NAMALWA (cell line): ENCODE data around the gene EXOC6B.

Experiments
- DNase-seq: peaks from one replicate; pipeline ENCODE4 v3.0.0-alpha.2; 2015; ENCODE audit warnings: low spot score

Gene EXOC6B

DNA sequence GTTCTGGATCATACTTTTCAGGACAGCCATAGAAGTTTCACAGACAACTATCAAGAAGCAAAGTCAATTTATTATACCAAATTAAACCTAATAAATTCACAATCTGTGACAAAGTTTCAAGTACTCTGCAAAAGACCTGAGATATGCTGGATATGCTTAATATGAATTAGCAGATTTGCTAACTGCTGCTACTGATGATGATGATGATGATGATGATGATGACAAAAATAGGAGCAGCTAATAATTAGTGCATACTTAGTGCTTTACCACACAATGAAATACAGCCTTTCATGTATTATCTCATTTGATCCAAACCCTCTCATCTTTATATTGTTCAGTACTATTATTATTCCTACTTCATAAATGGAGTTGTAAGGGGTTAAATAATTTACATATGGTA lies 462.4 kb downstream of the EXOC6B start:
- no peak for DNase-seq

DNA sequence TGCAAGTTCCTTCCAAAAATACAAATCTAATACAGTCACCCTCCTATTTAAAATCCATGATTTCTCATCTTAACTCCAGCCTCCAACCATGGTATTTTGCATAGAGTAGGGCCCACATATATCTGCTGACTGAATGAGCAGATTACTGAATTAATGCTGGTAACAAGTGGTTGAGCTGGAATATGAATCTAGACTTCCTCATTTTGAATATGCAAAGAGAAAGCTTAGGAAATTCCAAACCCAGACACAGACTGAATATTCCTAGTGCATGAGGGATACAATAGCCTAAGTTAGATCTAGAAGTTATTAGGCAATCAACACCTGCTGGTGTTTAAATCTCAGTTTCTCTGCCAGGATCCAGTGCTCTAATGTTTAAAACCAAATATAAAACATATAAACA lies 463.1 kb downstream of the EXOC6B start:
- DNase-seq, result no peak

DNA sequence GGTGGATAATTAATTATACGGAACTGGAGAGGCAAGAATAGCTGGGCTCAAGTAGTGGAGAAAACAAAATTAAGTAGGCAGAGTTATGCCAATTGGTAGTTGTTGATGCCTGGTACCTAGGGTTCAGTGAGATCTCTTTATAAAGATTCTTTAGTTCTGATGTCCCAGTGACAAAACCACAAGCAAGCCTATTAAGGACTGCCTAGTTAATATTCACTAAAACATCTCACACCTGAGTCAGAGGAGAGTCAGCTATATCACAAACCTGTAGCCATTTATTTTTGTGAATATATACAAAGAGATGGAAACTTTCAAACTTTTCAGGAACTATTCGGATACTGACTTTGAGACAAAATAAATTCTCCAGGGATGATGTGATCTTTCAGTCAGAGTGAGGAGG lies 464.3 kb downstream of the EXOC6B start:
- DNase-seq, result no peak

DNA sequence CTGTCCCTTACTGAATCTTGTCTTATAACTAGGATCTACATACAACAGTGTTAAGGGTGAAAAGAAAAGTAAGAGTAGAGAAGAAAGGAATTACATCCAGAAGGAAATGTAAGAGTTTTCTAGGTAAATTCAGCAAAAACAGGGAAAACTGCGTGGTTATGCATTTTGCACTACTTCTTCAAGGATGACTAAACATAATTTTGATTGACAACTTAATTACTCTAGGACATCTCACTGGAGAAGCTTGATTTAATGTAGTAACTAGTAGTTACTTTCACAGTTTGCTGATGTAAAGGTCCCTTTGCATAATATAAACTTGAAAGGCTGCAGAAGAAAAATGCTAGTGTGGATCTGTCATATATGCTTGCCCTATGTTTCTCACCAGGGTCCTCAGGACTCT lies 464.8 kb downstream of the EXOC6B start:
- DNase-seq, result no peak

DNA sequence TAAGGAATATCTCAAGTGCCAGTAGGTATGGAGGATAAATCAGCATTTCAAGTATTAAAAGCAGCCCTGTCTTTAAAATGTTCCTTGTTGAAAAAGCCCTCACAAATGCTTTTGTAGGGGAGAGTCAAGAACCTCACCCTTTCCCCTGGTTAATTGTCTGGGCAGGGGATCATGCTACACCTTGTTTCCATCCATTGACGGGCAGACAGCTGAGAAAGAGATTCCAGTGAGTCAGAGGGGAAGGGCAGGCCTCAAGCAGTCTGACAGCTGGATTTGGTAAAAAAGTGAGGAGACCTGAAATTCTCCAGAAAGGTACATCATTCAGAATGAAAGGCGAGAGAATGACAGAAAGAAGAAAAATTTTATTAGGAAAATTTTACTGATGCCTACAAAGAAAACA lies 475.0 kb downstream of the EXOC6B start:
- no peak for DNase-seq

DNA sequence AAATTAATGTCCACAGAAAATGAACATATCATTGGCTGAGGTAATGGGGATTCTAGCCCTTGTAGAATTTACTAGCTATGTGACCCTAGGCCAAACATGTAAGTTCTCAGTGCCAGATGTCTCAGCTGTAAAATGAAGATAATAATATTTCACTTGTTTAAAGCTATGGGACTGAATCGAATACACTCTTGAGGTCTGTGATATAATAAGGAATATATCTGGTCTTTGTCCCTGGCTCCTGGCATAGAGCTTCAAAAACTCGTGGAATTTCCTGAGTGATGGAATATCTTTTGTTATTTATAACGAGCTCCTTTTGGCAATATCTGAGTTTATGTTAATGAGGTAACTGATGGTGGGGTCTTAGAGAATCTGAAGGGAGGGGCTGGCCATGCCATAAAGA lies 476.8 kb downstream of the EXOC6B start:
- no peak for DNase-seq

DNA sequence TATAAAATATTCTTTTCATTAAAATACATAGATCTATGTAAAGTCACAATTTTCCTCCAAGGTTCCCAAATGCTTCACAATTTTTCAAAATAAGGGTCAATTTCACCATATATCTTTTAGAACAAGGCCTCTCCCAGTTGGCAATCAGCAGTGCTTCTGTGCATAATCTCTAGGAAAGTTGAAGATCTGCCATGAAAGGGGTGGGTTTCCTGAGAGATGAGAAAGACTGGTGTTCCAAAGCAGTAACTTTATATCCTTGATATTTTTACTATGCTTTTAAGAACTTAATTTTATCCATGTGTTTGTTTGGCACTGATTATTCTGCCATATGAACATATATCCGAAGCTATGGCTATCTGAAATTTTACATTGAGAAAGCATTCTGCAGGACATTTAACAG lies 478.8 kb downstream of the EXOC6B start:
- DNase-seq, result no peak

DNA sequence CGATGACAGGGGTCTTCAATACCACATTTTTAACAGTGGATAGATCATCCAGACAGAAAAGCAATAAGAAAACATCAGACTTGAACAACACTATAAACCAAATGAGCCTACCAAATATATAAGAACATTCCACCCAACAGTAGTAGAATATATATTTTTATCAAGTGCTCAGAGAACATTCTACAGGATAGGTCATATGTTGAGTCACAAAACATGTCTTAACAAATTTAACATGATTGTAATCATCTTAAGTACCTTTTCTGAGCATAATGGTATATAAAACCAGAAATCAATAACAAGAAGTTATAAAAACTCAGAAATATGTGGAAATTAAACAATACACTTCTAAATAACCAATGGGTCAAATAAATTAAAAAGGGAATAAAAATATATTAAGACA lies 484.2 kb downstream of the EXOC6B start:
- DNase-seq, result no peak

DNA sequence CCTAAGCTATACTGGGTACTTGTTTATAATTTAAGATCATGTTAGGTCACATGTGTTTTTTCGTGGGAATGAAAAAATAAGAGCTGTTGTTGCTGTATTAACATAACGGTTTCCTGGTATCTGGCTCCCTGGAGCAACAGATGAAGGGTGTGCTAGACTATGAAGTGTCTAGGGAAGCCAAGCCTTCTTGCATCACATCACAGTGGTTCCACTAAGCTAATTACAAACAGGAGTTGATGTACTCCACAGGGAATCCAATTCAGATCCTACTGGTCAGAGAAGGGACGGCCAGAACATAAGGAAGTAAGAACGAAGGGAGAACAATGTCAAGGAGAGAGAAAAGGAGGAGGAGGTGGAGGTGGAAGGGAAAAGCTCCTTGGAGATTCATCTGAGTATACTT lies 485.2 kb downstream of the EXOC6B start:
- no peak for DNase-seq

DNA sequence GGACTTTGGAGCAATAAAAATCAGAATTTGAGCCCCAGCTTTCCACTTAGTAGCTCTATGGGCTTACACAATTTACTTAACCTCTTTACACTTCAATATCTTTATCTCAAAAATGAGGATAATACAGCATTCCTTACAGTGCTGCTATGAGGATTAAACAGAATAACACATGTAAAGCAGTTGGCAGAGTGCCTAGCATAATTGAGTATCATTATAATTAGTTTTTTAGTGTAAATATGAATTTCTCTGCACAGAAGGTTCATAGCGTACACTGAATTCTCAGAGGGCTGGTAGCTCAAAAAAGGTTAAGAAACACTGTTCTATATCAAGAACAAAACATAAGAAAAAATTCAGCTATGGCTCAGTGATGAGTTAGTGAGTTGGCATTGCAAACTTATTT lies 487.8 kb downstream of the EXOC6B start:
- no peak for DNase-seq

DNA sequence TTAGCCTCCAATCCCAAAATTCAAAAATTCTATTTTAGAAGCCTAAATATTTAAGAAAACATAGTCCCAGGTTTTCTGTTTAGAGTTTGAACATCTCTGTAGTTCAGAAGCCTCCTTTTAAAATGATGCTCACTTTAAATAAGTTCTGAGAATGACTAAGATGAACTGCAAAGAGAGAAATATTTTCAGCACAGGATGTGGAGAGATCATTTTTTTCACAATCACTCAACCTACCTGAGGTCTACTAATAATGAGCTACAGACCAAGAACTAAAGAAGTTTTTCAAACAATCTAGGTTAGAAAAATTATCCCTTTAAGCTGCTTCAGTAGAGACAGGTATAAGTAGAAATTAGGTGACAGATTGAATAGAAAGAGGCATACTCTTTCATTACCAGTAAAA lies 493.1 kb downstream of the EXOC6B start:
- DNase-seq, result no peak

DNA sequence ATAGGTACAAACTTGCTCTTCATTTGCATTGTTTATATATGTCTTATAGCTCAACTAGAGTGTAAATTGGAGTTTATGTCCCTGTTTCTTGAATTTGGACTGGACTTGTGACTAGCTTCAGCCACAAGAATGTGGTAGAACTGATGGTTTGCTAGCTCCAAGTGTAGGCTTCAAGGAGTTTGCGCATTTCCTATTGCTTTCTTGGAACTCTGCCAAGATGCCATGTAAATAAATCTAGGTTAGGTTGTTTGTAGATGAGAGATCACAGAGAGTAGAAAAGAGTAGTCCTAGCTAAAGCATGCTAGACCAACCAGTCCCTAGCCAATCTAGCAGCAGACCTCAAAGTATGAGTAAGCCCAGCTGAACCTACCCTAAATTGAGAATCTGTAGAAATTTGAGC lies 495.2 kb downstream of the EXOC6B start:
- no peak for DNase-seq

DNA sequence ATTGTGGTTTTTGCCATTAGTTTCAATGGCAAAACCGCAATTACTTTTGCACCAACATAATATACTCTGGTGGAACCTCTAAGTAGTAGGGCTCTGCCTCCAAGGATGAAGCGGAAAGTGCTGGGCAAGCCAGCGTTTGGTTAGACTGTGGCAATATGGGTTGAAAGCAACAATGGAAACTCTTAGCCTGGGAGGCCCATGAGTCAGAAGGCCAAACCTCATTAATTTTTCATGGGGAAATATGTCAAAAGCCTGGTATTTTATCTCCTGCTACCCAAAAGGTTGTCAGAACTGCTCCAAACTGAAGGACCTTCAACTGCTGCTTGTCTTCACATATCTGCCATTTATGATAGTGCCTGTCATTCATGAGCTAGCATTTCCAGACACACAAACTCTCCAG lies 499.1 kb downstream of the EXOC6B start:
- DNase-seq, result no peak

DNA sequence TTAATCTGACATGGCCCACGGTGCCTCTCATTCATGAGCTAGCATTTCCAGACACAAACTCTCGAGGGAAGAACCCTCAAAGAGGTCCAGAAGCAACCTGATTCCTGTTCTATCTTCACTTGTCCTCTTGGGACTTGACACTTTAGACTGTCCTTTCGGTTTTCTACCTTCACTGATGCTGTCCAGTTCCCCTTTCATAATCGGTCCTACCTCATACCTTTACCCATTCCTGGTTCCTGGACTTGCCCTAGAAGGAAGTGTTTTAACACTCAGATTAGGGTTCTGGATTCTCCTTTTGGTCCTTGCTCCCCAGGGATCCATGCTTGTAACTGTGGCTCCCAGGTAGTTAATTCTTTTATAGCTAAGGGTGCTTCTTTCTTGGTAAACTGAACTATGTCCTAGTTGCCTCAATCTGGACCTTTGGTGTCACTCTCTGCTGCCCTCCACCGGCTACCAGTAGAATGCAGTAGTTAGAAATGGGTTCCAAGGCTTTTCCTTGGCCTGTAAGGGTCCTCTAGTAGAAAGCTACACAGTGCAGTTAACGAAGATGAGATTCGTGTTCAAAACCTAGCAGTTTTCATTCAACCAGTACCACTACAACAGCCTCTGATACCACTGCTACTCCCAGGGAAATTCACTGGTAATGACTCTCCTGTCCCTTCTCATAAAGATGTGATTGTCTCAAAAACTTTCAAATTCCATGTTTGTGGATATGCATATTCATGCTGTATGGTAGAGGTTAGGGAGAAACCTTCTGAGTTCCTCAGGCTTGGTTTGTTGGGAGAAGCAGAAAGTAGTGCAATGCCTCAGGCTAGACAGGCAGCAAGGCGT lies 500.0 kb downstream of the EXOC6B start:
- peak; percentile 59 for DNase-seq

DNA sequence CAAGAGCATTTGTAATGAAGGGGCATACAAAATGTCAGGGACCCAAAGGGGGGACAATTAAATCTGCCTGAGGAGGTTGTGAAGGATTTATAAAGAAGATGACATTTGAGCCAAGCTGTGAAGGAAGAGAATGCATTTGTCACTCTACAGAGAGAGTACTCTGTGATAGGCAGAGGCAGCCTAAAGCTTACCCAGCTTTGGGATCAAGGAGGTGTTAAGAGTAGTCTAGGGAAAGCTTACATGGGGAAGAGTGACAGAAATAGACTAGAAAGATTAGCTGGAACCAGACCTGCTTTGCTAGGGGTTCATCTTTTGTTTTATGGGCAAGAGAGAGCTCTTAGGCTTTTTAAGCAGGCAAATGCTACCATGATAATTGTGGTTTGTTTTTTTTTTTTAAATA lies 509.1 kb downstream of the EXOC6B start:
- no peak for DNase-seq

DNA sequence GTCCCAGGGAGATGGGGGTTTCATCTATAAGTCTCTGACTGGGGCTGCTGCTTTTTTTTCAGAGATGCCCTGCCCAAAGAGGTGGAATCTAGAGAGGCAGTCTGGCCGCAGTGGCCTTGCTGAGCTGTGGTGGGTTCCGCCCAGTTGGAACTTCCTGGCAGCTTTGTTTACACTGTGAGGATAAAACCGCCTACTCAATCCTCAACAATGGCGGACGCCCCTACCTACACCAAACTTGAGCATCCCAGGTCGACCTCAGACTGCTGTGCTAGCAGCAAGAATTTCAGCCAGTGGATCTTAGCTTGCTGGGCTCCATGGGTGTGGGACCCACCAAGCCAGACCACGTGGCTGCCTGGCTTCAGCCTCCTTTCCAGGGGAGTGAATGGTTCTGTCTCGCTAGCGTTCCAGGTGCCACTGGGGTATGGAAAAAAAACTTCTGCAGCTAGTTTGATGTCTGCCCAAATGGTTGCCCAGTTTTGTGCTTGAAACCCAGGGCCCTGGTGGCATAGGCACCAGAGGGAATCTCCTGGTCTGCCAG lies 525.6 kb downstream of the EXOC6B start:
- no peak for DNase-seq

DNA sequence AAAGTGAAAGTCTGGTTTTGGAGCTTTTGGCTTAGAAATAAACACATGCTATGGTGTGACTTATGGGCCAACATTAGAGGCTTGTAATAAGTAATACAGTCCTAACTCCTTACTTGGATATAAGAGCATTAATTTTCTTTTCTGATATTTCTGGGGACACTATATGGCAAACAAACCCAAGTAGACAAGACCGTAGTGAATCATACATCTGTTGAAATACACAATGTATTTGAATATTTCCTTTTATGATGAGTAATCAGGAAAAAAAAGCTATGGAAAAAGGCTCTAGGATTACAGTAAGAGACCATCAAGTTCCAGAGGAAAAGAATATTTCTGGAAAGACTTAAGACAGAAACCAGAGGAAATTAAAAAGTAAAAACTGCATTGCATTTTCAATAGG lies 532.2 kb downstream of the EXOC6B start:
- DNase-seq, result no peak

DNA sequence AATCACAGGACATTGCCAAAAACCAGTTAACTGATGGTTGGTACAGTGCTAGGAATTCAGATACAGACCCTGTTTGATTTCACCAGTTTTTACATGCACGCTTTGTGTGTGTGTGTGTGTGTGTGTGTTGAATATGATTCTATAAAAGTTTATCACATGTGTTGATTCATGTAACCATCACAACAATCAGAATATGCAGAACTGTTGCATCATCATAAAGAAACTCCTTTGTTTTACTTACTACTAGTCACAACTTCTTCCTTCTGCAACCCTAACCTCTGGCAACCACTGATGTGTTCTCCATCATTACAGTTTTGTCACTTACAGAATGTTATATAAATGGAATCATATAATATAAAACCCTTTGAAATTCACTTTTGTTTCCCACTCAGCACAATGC lies 533.4 kb downstream of the EXOC6B start:
- DNase-seq, result no peak

DNA sequence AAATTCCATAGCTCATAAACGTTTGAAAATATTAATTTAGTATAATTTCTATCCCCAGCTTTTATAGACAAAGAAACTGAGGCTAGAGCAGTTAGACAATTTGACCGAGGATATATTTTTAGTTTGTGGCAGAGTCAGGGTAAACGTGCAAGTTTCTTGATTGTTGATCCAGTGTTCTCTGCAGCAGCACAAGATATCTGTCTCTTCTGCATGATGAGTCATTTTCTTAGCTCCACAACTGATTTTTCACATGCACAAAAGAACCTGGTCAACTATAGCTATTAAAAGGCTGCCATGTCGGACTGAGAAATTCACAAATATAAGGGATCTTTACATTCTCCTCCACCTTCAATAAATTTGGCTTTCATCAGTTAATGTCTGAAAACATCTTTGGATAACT lies 534.8 kb downstream of the EXOC6B start:
- DNase-seq, result no peak

DNA sequence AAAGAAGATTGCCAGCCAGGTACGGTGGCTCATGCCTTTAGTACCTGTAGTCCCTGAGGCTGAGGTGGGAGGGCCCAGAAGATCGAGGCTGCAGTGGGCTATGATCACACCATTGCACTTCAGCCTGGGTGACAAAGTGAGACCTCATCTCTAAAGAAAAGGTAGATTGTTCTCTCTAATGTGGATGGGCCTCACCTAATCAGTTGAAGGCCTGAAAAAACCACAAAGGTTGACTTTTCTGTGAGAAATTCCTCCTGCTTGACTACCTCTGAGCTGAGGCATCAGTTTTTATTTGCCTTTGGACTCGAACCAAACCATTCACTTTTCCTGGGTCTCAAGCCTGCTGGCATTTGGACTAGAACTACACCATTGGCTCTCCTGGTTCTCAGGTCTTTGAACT lies 536.1 kb downstream of the EXOC6B start:
- no peak for DNase-seq

DNA sequence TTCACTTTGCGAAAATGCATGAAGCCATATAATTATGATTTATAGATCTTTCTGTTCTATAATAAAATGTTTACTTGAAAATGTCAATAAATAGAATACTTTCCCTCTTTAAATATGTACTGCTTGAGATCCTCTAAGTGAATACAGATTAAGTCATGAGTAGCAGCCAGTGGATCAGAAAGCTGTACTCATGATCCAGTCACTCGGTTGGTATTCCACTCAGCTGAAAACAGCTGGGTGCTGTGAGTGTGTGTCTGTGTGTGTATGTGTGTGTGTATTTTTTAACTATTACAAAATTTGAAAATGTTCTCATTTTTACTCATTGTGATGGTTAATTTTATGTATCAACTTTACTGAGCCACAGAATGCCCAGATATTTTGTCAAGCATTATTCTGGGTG lies 536.5 kb downstream of the EXOC6B start:
- DNase-seq, result no peak

DNA sequence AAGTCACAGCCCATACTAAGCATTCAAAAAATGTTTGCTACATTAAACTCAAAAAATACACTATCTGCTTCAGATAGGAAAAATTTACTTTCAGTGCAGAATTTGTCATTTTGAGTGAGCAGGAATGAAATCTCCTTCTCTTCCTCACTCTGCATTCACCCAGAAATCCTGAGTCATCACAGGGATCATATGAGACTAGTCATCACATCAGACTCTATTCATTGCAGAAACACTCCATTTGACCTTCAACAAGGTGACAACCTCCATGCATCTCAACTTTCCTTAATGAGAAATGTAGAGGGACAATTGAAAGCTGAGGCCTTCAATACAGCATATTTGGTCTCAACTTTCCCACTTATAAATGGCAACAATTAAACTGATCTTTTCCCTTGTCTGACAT lies 547.8 kb downstream of the EXOC6B start:
- no peak for DNase-seq

DNA sequence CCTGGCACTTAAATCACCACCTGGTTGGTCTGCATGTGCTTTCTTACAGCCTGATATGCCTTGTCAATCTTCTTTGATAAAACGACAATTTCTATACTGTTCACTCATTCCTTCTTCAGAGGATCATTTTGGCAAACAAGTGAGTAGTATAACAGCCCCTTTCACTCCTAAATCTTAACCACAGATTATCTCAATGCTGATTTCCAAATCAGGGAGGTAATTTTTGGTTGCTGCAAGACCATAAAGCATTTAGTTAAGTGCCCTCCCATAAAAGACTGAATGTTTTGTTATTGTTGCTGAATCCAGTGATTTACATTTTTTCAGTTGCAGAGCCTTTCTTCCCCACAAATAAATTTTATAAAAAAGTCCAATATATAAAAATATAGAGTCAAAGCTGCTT lies 549.0 kb downstream of the EXOC6B start:
- no peak for DNase-seq

DNA sequence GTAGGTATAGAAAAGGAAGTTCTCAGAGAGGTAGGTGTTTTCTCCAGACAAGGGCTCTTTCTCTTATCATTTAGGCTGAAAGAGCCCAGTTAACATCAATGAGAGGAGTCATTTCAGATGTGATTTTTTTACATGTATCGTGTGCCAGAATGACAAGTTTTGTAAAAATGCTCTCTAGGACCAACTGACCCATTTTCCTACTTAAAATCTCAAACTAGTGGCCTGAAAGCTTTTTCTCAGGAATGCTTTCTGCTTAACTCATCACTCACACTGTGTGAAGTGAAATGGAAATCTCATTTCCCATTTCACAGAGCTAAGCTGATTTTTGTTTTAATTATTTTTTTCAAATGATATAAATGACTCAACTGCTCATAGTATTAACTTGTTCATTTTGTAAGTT lies 549.5 kb downstream of the EXOC6B start:
- no peak for DNase-seq
